ENCODE measurements around the gene TPPP2. TPM values are rescaled to one million over a fixed set of nuclear protein-coding genes. Genes with fewer than 3 reads are reported as not detected.

Gene TPPP2
- total RNA-seq, 2 donors from 2014 or later, result 0.94 TPM; not detected in 1

DNA sequence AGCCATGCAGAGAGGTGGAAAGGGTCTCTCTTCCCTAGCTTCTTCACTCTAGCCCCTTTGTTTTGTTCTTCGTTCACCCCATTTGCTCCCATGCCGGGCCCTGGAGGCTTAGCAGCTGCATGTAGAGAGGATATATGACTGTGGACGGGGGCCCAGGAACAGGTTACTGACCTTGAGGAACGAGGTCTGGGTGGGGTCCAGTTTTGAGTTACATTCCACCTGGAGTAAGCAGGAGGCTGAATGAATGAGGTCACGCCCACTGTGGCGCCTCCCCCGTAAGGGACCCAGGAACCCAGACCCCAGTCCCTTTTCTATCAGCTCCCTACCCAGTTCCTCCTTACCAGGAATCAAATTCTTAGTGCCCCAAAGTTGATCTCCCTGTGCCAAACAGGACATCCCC lies 11.7 kb upstream of the TPPP2 start:
- no peak for DNase-seq
- H3K27me3 ChIP-seq, result no peaks in the 10 kb centered on the region
- H3K4me3 ChIP-seq, result no peak overlapping the region
- H3K36me3 ChIP-seq, result peaks cover 4% of the 10 kb centered on the region
- H3K9ac ChIP-seq (ENCODE audit: low read depth in 2 of 2, low read length in 2 of 2), result no peak overlapping the region
- intact Hi-C loops (cut with DNase I), result loop anchor here (5.0 kb wide), 1 partner anchor 74 kb away; no protein-coding TSS in a partner anchor
- H3K4me1 ChIP-seq, result no peaks in the 10 kb centered on the region
- no peaks in the 10 kb centered on the region for H3K9me3 ChIP-seq
- H3K27ac ChIP-seq, result no peak overlapping the region
- TF ChIP-seq, protein P1, sequence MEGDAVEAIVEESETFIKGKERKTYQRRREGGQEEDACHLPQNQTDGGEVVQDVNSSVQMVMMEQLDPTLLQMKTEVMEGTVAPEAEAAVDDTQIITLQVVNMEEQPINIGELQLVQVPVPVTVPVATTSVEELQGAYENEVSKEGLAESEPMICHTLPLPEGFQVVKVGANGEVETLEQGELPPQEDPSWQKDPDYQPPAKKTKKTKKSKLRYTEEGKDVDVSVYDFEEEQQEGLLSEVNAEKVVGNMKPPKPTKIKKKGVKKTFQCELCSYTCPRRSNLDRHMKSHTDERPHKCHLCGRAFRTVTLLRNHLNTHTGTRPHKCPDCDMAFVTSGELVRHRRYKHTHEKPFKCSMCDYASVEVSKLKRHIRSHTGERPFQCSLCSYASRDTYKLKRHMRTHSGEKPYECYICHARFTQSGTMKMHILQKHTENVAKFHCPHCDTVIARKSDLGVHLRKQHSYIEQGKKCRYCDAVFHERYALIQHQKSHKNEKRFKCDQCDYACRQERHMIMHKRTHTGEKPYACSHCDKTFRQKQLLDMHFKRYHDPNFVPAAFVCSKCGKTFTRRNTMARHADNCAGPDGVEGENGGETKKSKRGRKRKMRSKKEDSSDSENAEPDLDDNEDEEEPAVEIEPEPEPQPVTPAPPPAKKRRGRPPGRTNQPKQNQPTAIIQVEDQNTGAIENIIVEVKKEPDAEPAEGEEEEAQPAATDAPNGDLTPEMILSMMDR (IDR thresholded peaks at IDR 0.05), result no peak

DNA sequence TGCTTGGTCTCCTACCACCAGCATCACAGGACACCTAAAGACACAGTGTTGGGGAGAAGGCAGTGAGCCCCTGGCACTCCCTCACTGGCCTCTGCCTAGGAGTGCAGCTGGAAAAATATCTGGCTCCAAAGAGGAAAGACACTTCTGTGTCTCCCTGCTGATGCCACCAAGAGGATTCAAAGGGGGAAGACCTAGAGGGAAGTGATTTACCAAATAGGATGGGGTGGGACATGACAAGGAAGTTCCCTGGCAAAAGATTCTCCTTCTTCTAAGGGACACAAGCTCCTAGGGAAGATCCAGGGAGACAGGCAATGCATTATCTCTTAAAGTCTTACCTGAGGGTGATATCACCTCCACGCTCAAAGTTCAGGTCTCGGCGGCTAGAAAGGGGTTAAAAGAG lies 11.2 kb upstream of the TPPP2 start:
- Histone ChIP-seq H3K36me3 (peaks cover 4% of the 10 kb centered on the region), H3K27me3 (no peaks in the 10 kb centered on the region), H3K4me1 (no peaks in the 10 kb centered on the region), H3K4me3 (no peak overlapping the region), H3K9me3 (no peaks in the 10 kb centered on the region), H3K9ac (ENCODE audit: low read depth in 2 of 2, low read length in 2 of 2) (no peak overlapping the region), H3K27ac (no peak overlapping the region)
- no peak for DNase-seq
- TF ChIP-seq, protein P1 (IDR thresholded peaks at IDR 0.05), result no peak
- intact Hi-C loops (cut with DNase I), result loop anchor here (5.0 kb wide), 1 partner anchor 74 kb away; no protein-coding TSS in a partner anchor

- no peak for DNase-seq
- Histone ChIP-seq H3K36me3 (peaks cover 4% of the 10 kb centered on the region), H3K4me3 (no peak overlapping the region), H3K4me1 (no peaks in the 10 kb centered on the region), H3K27me3 (no peaks in the 10 kb centered on the region), H3K27ac (no peak overlapping the region), H3K9me3 (no peaks in the 10 kb centered on the region), H3K9ac (ENCODE audit: low read depth in 2 of 2, low read length in 2 of 2) (no peak overlapping the region)
- TF ChIP-seq, protein P1 (IDR thresholded peaks at IDR 0.05), result no peak
- intact Hi-C loops (cut with DNase I), result loop anchor here (5.0 kb wide), 1 partner anchor 73 kb away; no protein-coding TSS in a partner anchor
Measured at GRCh38 chr14:21019366-21019765, 10.7 kb upstream of the TPPP2 start.

GRCh38 chr14:21020977-21021545 lies 9.0 kb upstream of the TPPP2 start:
- Histone ChIP-seq H3K27ac (no peak overlapping the region), H3K9me3 (no peaks in the 10 kb centered on the region), H3K27me3 (no peaks in the 10 kb centered on the region), H3K4me3 (no peak overlapping the region), H3K36me3 (peaks cover 4% of the 10 kb centered on the region), H3K9ac (ENCODE audit: low read depth in 2 of 2, low read length in 2 of 2) (no peak overlapping the region), H3K4me1 (no peaks in the 10 kb centered on the region)
- TF ChIP-seq, protein P1 (IDR thresholded peaks at IDR 0.05), result no peak
- DNase-seq, result no peak
- intact Hi-C loops (cut with DNase I), result no loop called here

DNA sequence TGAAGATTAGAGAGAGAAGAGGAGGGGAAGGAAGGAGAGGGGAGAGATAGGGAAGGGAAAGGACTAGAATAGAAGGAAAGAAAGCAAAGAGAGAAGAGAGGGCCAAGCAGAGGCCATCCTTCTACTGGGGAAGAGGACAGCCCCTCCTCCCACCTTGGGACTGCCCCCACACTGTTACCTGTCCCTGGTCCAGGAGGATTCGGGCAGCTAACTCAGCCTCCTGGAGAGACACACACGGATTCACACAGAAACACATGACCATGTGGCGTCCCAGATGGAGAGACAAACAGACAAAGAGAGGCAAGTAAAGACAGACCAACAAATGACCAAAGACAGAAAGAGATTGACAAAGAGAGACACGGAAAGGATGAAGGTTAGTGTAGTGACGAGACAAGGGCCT lies 7.3 kb upstream of the TPPP2 start:
- H3K9ac ChIP-seq (ENCODE audit: low read depth in 2 of 2, low read length in 2 of 2), result peak overlapping the region in 1 of 2 donors; percentile 94
- intact Hi-C loops (cut with DNase I), result no loop called here
- no peak overlapping the region for H3K4me3 ChIP-seq
- TF ChIP-seq, protein P1 (IDR thresholded peaks at IDR 0.05), result no peak
- DNase-seq, result no peak
- H3K9me3 ChIP-seq, result no peaks in the 10 kb centered on the region
- no peaks in the 10 kb centered on the region for H3K36me3 ChIP-seq
- no peaks in the 10 kb centered on the region for H3K27me3 ChIP-seq
- H3K4me1 ChIP-seq, result no peaks in the 10 kb centered on the region
- H3K27ac ChIP-seq, result no peak overlapping the region
